ENCODE results near the gene COL18A1.
A peak's percentile ranks its signal among the peaks of the same experiment; 100 is the strongest.

Gene COL18A1

DNA sequence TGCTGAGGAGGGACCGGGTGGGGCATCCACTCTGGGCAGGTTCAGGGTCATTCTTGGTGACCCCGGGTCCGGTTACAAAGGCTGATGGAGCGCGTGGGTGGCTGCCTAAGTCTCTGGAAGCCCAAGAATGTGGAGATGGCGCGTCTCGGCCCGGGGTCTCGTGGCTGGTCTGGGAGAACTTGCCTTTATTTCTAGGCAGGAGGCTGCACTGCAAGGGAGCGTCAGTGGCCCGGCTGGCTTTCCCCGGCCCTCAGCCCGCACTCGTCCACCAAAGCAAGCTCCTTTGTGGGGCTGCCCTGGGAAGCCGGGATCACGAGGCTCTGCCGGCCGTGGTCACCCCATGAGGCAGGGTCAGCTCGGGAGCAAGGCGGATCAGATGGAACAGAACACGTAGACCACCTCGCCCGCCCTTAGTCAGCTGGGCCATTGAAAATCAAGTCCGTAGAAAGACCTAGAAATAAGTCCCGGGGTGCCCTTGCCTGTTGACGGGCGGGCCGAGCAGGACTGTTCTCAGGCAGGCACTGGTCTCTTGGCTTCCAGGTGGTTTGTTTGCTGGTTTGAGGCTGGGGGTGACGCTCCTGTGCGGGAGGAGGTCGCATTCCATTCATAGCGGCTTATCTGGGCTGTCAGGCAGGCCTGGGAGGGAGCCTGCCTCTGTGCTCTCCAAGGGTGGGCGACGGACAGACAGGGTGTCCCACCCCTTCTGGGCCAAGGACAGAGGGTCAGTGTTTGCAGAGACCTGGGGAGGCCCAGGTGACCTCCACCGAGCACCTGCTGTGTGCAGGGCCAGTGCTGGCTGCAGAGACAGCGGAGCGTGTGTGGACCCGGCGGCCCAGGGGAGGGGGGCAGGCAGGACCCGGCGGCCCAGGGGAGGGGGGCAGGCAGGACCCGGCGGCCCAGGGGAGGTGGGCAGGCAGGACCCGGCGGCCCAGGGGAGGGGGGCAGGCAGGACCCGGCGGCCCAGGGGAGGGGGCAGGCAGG lies 25.8 kb downstream of the COL18A1 start:
- H3K4me3 ChIP-seq (ENCODE audit: control insufficient read depth, low read depth, low read length) = no peak overlapping the region
- DNase-seq (ENCODE audit: low read depth) = peak; percentile 46
- TF ChIP-seq, protein P1, sequence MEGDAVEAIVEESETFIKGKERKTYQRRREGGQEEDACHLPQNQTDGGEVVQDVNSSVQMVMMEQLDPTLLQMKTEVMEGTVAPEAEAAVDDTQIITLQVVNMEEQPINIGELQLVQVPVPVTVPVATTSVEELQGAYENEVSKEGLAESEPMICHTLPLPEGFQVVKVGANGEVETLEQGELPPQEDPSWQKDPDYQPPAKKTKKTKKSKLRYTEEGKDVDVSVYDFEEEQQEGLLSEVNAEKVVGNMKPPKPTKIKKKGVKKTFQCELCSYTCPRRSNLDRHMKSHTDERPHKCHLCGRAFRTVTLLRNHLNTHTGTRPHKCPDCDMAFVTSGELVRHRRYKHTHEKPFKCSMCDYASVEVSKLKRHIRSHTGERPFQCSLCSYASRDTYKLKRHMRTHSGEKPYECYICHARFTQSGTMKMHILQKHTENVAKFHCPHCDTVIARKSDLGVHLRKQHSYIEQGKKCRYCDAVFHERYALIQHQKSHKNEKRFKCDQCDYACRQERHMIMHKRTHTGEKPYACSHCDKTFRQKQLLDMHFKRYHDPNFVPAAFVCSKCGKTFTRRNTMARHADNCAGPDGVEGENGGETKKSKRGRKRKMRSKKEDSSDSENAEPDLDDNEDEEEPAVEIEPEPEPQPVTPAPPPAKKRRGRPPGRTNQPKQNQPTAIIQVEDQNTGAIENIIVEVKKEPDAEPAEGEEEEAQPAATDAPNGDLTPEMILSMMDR (conservative IDR thresholded peaks at IDR 0.05; ENCODE audit: control insufficient read depth, insufficient read depth, low read depth, low read length) = no peak

DNA sequence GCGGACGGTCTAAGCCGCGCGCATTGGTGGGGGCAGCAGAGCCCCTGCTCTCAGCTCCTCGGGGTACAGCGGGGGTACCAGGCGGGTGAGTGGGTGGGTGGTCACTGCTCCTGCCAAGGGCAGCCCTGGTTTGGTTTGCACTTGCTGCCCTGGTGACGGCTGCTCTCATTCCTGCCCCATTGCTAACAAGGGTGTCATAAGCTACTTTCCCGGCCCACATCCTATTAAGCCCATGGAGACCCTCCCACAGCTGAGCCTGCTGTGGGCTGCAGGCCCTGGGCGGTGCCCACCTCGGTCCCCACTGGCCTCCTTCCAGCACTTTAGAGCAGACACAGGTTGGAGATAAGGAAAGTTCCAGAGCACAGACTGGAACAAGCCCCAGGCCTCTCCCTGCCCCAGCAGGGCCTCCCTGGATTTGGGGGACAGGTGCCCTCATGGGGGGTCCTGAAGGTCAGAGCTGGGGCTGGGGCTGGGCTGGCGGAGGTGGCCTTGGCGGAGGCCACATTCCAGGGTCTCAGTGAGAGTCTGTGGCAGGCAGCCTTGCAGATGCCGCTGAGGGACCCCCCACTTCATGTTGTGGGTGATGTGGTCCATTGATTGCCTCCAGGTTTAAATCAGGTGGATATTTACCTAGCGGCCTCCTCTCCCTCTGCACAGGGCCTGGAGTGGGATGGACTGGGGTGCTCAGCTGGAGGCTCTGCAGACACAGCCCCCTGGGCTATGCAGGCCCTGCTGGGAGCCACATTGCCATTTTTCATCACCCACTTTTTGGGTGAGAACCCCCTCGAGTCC lies 27.0 kb downstream of the COL18A1 start:
- TF ChIP-seq, protein P1 (conservative IDR thresholded peaks at IDR 0.05; ENCODE audit: control insufficient read depth, insufficient read depth, low read depth, low read length) = no peak
- peak; percentile 17 for DNase-seq (ENCODE audit: low read depth)

DNA sequence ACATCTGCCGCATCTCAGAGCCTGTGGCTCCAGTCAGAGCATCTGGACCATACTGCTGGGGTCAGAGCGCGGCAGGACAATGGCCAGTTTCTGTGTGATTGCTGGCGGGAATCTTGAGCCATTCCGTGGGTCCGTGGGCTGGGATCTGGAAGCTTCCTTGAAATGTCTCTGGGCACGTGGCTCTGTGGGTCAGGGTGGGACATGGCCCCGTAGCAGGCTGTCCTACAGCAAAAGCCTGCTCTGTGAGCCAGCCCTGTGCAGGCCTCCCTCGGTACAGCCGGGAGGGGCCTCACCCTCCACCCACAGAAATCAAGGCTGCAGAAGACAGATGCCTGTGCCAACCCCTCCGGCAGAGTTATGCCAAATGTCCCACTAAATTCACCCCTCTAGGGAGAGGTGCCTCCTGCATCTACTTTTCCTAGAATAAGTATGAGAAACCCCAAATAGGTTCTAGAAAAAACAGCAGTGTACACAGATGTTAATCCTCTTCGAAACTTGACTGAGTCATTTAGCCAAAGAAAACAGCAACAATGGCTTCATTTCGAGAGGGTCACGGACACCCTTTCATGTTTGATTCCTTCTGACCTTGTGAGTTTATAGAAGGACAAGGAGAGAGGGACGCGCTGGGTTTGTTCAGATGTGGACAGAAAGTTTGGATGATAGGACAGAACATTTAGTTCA lies 27.8 kb downstream of the COL18A1 start:
- DNase-seq (ENCODE audit: low read depth) = peak; percentile 69
- H3K4me3 ChIP-seq (ENCODE audit: control insufficient read depth, low read depth, low read length) = no peak overlapping the region
- TF ChIP-seq, protein P1 (conservative IDR thresholded peaks at IDR 0.05; ENCODE audit: control insufficient read depth, insufficient read depth, low read depth, low read length) = no peak

More for the DNA sequence above, 27.0 kb downstream of the COL18A1 start:
- no peak overlapping the region for H3K4me3 ChIP-seq (ENCODE audit: control insufficient read depth, low read depth, low read length)

DNA sequence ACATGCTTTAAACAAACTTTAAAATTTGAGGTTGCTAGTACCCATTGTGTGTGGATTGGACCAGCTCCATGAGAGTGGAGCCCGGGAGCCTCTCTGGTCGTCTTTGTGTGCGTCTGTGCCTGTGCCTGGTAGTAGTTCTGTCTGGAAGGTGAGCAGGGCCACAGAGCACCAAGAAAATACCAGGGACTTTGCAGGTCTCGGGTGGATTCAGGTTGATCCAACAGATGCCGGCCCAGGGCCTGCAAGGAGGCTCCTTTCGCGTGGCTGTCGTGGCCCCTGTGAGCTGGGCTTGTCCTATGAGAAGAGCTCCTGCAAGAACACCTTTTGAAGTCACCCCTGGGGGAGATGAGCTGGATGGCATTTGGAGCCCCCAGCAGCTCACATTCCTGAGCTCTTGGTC lies 28.3 kb downstream of the COL18A1 start:
- no peak for DNase-seq (ENCODE audit: low read depth)
- TF ChIP-seq, protein P1 (conservative IDR thresholded peaks at IDR 0.05; ENCODE audit: control insufficient read depth, insufficient read depth, low read depth, low read length) = no peak
- H3K4me3 ChIP-seq (ENCODE audit: control insufficient read depth, low read depth, low read length) = no peak overlapping the region

DNA sequence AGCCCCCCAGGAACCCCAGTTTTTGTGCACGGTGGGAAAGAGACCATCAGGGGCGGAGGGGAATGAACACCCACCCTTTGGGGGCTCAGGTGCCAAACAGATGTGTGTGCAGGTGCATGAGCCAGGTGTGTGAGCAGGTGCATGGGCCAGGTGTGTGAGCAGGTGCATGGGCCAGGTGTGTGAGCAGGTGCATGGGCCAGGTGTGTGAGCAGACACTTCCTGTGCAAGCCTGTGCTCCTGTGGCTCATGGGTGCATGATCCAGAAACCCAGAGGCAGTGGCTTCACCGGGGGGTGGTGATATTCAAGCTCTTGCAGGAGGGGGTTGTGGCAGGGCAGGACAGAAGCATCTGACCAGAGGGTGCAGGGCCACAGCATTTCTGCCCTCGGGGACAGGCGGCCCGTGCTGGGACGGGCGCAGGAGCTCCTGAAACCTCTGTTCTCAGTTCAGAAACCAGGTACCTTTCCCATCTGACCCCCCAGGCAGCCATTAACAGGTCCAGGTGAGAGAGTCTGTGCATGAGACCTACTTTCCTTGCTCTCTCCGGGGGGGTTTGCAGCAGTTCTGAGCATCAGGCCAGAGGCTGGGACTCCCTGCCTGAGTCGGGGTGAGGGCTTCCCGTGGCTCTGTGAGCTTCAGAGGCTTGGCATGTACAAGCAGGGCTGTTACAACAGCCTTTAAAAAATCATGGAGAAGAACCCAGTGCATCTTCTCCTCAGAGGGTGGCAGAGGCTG lies 29.1 kb downstream of the COL18A1 start:
- TF ChIP-seq, protein P1 (conservative IDR thresholded peaks at IDR 0.05; ENCODE audit: control insufficient read depth, insufficient read depth, low read depth, low read length) = no peak
- DNase-seq (ENCODE audit: low read depth) = no peak
- no peak overlapping the region for H3K4me3 ChIP-seq (ENCODE audit: control insufficient read depth, low read depth, low read length)

Data from fibroblast of mammary gland (primary cell).